HepG2 (cell line): ENCODE measurements around the gene BCO2. TPM values are rescaled to one million over a fixed set of nuclear protein-coding genes. Genes with fewer than 3 reads are reported as not detected.
A peak's percentile ranks its signal among the peaks of the same experiment; 100 is the strongest.

Experiments used
- AGO2 ChIP-seq: fragments of 200-400 bp; formaldehyde crosslinking; optimal IDR thresholded peaks from 2 replicates; pipeline ENCODE3; 2017; ENCODE audit warnings: mild to moderate bottlenecking, low read depth, low read length, moderate library complexity
- AHDC1 ChIP-seq: sonication (generic); formaldehyde crosslinking; IDR thresholded peaks from 2 replicates; pipeline ENCODE4 v1.5.1; 2020; ENCODE audit warnings: mild to moderate bottlenecking, missing genetic modification reagents, borderline replicate concordance
- ATF1 ChIP-seq: IDR thresholded peaks from 2 replicates; pipeline ENCODE4 v1.6.1; 2016; ENCODE audit warnings: mild to moderate bottlenecking, control low read depth
- FOXA3 ChIP-seq: IDR thresholded peaks from 2 replicates; pipeline ENCODE4 v1.6.1; 2016; ENCODE audit warnings: missing genetic modification reagents, missing compliant biosample characterization
- KDM2A ChIP-seq: sonication (generic); formaldehyde crosslinking; IDR thresholded peaks from 2 replicates; pipeline ENCODE4 v1.4.0; 2020; ENCODE audit warnings: low read depth, missing genetic modification reagents, borderline replicate concordance
- MIER2 ChIP-seq: IDR thresholded peaks from 2 replicates; pipeline ENCODE4 v1.6.1; 2016; ENCODE audit warnings: missing biosample characterization, missing genetic modification reagents
- NCOA2 ChIP-seq: sonication (generic); formaldehyde crosslinking; IDR thresholded peaks from 2 replicates; pipeline ENCODE4 v1.8.0; 2022; ENCODE audit warnings: inconsistent platforms
- POLR2A ChIP-seq, 2 experiments: IDR thresholded peaks; 2 replicates each; pipeline ENCODE4 v1.6.1; 2011; ENCODE audit warnings: low read depth in 2 of 2, low read length in 2 of 2, mild to moderate bottlenecking in 1 of 2, moderate library complexity in 1 of 2; ENCODE audit not compliant: insufficient read depth in 1 of 2
- ZBTB7B ChIP-seq: sonication (generic); formaldehyde crosslinking; IDR thresholded peaks from 2 replicates; pipeline ENCODE4 v1.4.0; 2020; ENCODE audit warnings: missing genetic modification reagents
- ZNF205 ChIP-seq: IDR thresholded peaks from 2 replicates; pipeline ENCODE4 v1.6.1; 2018; ENCODE audit warnings: missing biosample characterization, missing genetic modification reagents
- ZNF407 ChIP-seq: sonication (generic); formaldehyde crosslinking; IDR thresholded peaks from one replicate; pipeline ENCODE4 v1.5.1; 2020; ENCODE audit warnings: mild to moderate bottlenecking, missing genetic modification reagents; ENCODE audit errors: not compliant biosample characterization
- ZNF816 ChIP-seq: sonication (generic); formaldehyde crosslinking; IDR thresholded peaks from 2 replicates; pipeline ENCODE4 v1.8.0; 2022; ENCODE audit warnings: missing genetic modification reagents, mild to moderate bottlenecking, borderline replicate concordance
- polyA plus RNA-seq, 8 experiments: library from polyadenylated mRNA; depleted of rRNA in 3 of 8; stranded (reverse) in 7 of 8; unstranded in 1 of 8; fragments of >200 nt; fragmentation: Illumina TruSeq in 4 of 8; extraction: Trizol in 4 of 8; gene quantifications; 2 replicates each; pipeline versions ENCODE4 v1.2.1 to v1.2.3, GENCODE V29; 2011 to 2016; ENCODE audit warnings: low read depth in 4 of 8, missing spikeins in 1 of 8, mixed read lengths in 1 of 8; ENCODE audit not compliant: insufficient read depth in 1 of 8
- total RNA-seq, 5 experiments: library from RNA; depleted of rRNA; stranded (reverse); fragments of >200 nt; fragmentation: Illumina TruSeq; extraction: Trizol; gene quantifications; 2 replicates each; pipeline ENCODE4 v1.2.3, GENCODE V29; 2016; ENCODE audit warnings: low read depth in 1 of 5
- TF ChIP-seq, protein P1 (sequence below): IDR thresholded peaks from 2 replicates; pipeline ENCODE4 v1.6.1; 2016; ENCODE audit warnings: mild to moderate bottlenecking
- TF ChIP-seq, protein P2 (sequence below): IDR thresholded peaks from 2 replicates; pipeline ENCODE4 v1.6.1; 2016; ENCODE audit warnings: low read depth

The BCO2 gene
- total and polyA plus RNA-seq, 2 of the 13 experiments (the other 11 are each of a cell fraction or from before 2014, with no cell fraction given), result 0.38 to 0.58 TPM

GRCh38 chr11:112213753-112214152, 38.4 kb downstream of the BCO2 start (continued):
- TF ChIP-seq, protein P1, sequence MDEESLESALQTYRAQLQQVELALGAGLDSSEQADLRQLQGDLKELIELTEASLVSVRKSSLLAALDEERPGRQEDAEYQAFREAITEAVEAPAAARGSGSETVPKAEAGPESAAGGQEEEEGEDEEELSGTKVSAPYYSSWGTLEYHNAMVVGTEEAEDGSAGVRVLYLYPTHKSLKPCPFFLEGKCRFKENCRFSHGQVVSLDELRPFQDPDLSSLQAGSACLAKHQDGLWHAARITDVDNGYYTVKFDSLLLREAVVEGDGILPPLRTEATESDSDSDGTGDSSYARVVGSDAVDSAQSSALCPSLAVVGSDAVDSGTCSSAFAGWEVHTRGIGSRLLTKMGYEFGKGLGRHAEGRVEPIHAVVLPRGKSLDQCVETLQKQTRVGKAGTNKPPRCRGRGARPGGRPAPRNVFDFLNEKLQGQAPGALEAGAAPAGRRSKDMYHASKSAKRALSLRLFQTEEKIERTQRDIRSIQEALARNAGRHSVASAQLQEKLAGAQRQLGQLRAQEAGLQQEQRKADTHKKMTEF, result peak; percentile 34; the same call in 1 of the 2 replicates
- TF ChIP-seq ZNF407 (CRISPR knock-in tag) (no peak), MIER2 (no peak), ZNF205 (CRISPR knock-in tag) (no peak), AHDC1 (CRISPR knock-in tag) (peak; percentile 53; the same call in 1 of the 2 replicates), KDM2A (no peak), FOXA3 (peak; percentile 60), POLR2A (IDR thresholded peaks at IDR 0.05; ENCODE audit: insufficient read depth in 1 of 2, low read depth in 2 of 2, low read length in 2 of 2) (no peak), NCOA2 (CRISPR knock-in tag) (peak; percentile 40; the same call in 1 of the 2 replicates), AGO2 (no peak), ATF1 (no peak), ZNF816 (CRISPR knock-in tag) (no peak), ZBTB7B (CRISPR knock-in tag) (no peak)
- TF ChIP-seq, protein P2, sequence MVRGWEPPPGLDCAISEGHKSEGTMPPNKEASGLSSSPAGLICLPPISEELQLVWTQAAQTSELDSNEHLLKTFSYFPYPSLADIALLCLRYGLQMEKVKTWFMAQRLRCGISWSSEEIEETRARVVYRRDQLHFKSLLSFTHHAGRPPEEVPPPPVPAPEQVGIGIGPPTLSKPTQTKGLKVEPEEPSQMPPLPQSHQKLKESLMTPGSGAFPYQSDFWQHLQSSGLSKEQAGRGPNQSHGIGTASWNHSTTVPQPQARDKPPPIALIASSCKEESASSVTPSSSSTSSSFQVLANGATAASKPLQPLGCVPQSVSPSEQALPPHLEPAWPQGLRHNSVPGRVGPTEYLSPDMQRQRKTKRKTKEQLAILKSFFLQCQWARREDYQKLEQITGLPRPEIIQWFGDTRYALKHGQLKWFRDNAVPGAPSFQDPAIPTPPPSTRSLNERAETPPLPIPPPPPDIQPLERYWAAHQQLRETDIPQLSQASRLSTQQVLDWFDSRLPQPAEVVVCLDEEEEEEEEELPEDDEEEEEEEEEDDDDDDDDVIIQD, result 0 out of 2 replicates have a peak, but pooled peaks have one; percentile 27
